Stimulated activated CD8-positive, alpha-beta memory T cell treated with anti-CD3 and anti-CD28 coated beads, Interleukin-4, amount 100 ng/mL, for 4 hours (primary cell): ENCODE data around the gene NRM.
A peak's percentile ranks its signal among the peaks of the same experiment; 100 is the strongest.

Experiments used
- DNase-seq, 2 donors: peaks; one replicate each; pipeline ENCODE4 v3.0.0-alpha.2; 2020; ENCODE audit warnings: low read depth in 2 of 2, low spot score in 1 of 2

The NRM gene

GRCh38 chr6:30689022-30689865, 1.5 kb downstream of the NRM start:
- no peak for DNase-seq

- DNase-seq = no peak
Measured at GRCh38 chr6:30688569-30688968, 2.2 kb downstream of the NRM start.

GRCh38 chr6:30687659-30688431, 2.9 kb downstream of the NRM start:
- no peak for DNase-seq

GRCh38 chr6:30686908-30687658, 3.7 kb downstream of the NRM start:
- peak; percentile 48 to 68 for DNase-seq

GRCh38 chr6:30686009-30686907, 4.5 kb downstream of the NRM start, which contains the start of gene PPP1R18:
PPP1R18 (minus strand) TSS chr6:30686645; CDS start chr6:30686018, 627 bp downstream.
- peak; percentile 72 for DNase-seq

GRCh38 chr6:30685157-30686008, 5.4 kb downstream of the NRM start:
- no peak for DNase-seq

GRCh38 chr6:30684386-30685156, 6.2 kb downstream of the NRM start:
- peak in 1 of 2 donors; percentile 40 for DNase-seq

GRCh38 chr6:30683980-30684338, 6.8 kb downstream of the NRM start:
- DNase-seq = no peak

GRCh38 chr6:30683183-30683979, 7.4 kb downstream of the NRM start:
- DNase-seq = no peak

- peak; percentile 55 to 77 for DNase-seq
Measured at GRCh38 chr6:30682143-30683117, 8.4 kb downstream of the NRM start.

- DNase-seq = no peak
Measured at GRCh38 chr6:30681766-30682142, 9.0 kb downstream of the NRM start.

- no peak for DNase-seq
Measured at GRCh38 chr6:30679765-30680535, 10.8 kb downstream of the NRM start.

- DNase-seq = peak; percentile 76 to 85
Measured at GRCh38 chr6:30678964-30679726, 11.6 kb downstream of the NRM start.

- no peak for DNase-seq
Measured at GRCh38 chr6:30676660-30677285, 14.0 kb downstream of the NRM start.
